Astrocyte (in vitro differentiated cells and primary cell): ENCODE data around the gene CIAO3. TPM values are rescaled to one million over a fixed set of nuclear protein-coding genes. Genes with fewer than 3 reads are reported as not detected.

Experiments
- DNase-seq: peaks from one replicate; pipeline ENCODE4 v3.0.0-alpha.2; 2010; ENCODE audit warnings: low read depth
- FAIRE-seq: peaks from 2 replicates; lab custom pipeline; 2011; peaks lifted over from hg19 to GRCh38; lab: Jason Lieb, UNC
- H2AFZ ChIP-seq: 2 replicates; pipeline ENCODE4 v1.6.0; 2012; ENCODE audit warnings: low read depth, low read length, inconsistent platforms
- H3K27ac ChIP-seq: 2 replicates; pipeline ENCODE4 v1.5.1; 2011; ENCODE audit warnings: low read depth, low read length, inconsistent platforms
- H3K27me3 ChIP-seq: 2 replicates; pipeline ENCODE4 v1.6.0; 2011; ENCODE audit warnings: low read length, inconsistent platforms; ENCODE audit not compliant: insufficient read depth
- H3K36me3 ChIP-seq: 2 replicates; pipeline ENCODE4 v1.5.1; 2011; ENCODE audit warnings: low read length, inconsistent platforms; ENCODE audit not compliant: insufficient read depth
- H3K4me1 ChIP-seq: 2 replicates; pipeline ENCODE4 v1.5.1; 2011; ENCODE audit warnings: low read length, inconsistent platforms; ENCODE audit not compliant: insufficient read depth
- H3K4me2 ChIP-seq: 2 replicates; pipeline ENCODE4 v1.6.0; 2012; ENCODE audit warnings: low read length, inconsistent platforms
- H3K4me3 ChIP-seq: 2 replicates; pipeline ENCODE4 v1.5.1; 2011; ENCODE audit warnings: low read depth, mild to moderate bottlenecking, low read length, inconsistent platforms; ENCODE audit not compliant: insufficient read depth
- H3K79me2 ChIP-seq: 2 replicates; pipeline ENCODE4 v1.6.0; 2012; ENCODE audit warnings: mild to moderate bottlenecking, low read length, inconsistent platforms; ENCODE audit not compliant: insufficient read depth
- H3K9ac ChIP-seq: 2 replicates; pipeline ENCODE4 v1.6.0; 2012; ENCODE audit warnings: mild to moderate bottlenecking, low read length, inconsistent platforms
- H3K9me3 ChIP-seq: 2 replicates; pipeline ENCODE4 v1.5.1; 2012; ENCODE audit warnings: low read depth, mild to moderate bottlenecking, low read length, inconsistent platforms; ENCODE audit not compliant: insufficient read depth
- H4K20me1 ChIP-seq: 2 replicates; pipeline ENCODE4 v1.6.0; 2012; ENCODE audit warnings: low read length, inconsistent platforms; ENCODE audit not compliant: insufficient read depth
- H3K27ac Mint-ChIP-seq: one replicate; pipeline ENCODE4 v1.8.0; 2021; ENCODE audit warnings: mild to moderate bottlenecking, mixed read lengths; ENCODE audit not compliant: unreplicated experiment
- H3K27me3 Mint-ChIP-seq: one replicate; pipeline ENCODE4 v1.8.0; 2021; ENCODE audit warnings: low read depth, mixed read lengths; ENCODE audit not compliant: unreplicated experiment
- H3K36me3 Mint-ChIP-seq: one replicate; pipeline ENCODE4 v1.8.0; 2021; ENCODE audit warnings: low read depth, mixed read lengths; ENCODE audit not compliant: unreplicated experiment
- H3K4me1 Mint-ChIP-seq: one replicate; pipeline ENCODE4 v1.8.0; 2021; ENCODE audit warnings: low read depth, mixed read lengths; ENCODE audit not compliant: unreplicated experiment
- H3K4me3 Mint-ChIP-seq: one replicate; pipeline ENCODE4 v1.8.0; 2021; ENCODE audit warnings: mild to moderate bottlenecking, moderate library complexity, mixed read lengths; ENCODE audit not compliant: unreplicated experiment
- H3K9me3 Mint-ChIP-seq: one replicate; pipeline ENCODE4 v1.8.0; 2021; ENCODE audit warnings: mild to moderate bottlenecking, mixed read lengths; ENCODE audit not compliant: unreplicated experiment
- EZH2 ChIP-seq: IDR thresholded peaks from 2 replicates; pipeline ENCODE4 v1.6.1; 2012; ENCODE audit warnings: mild to moderate bottlenecking, low read length, inconsistent platforms; ENCODE audit not compliant: insufficient read depth
- total RNA-seq: library from RNA; stranded (reverse); gene quantifications from 2 replicates; pipeline ENCODE4 v1.2.1, GENCODE V29; 2021
- TF ChIP-seq, protein P1 (sequence below): IDR thresholded peaks from 2 replicates; pipeline ENCODE4 v1.5.1; 2011; ENCODE audit warnings: low read depth, mild to moderate bottlenecking, inconsistent platforms, low read length, moderate library complexity; ENCODE audit not compliant: insufficient read depth

Gene CIAO3
- total RNA-seq, 1 donor from 2014 or later = 19.6 TPM

DNA sequence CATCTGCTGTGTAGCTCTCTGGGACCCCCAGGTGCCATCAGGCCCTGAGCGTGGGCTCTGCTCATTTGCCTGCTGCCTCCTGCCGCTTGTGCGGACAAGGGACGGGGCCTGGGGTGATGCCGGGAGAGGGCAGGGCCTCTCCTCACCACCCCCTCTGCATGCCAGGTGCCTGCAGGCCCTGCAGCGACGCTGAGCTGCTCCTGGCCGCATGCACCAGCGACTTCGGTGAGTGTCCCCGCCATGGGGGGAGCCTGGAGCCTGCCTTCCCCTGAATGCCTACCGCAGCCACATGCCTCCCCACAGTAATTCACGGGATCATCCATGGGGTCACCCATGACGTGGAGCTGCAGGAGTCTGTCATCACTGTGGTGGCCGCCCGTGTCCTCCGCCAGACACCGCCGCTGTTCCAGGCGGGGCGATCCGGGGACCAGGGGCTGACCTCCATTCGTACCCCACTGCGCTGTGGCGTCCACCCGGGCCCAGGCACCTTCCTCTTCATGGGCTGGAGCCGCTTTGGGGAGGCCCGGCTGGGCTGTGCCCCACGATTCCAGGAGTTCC is 23.9 kb downstream of the CIAO3 start:
- FAIRE-seq = no peak
- H3K27ac Mint-ChIP-seq = no peak overlapping the region

DNA sequence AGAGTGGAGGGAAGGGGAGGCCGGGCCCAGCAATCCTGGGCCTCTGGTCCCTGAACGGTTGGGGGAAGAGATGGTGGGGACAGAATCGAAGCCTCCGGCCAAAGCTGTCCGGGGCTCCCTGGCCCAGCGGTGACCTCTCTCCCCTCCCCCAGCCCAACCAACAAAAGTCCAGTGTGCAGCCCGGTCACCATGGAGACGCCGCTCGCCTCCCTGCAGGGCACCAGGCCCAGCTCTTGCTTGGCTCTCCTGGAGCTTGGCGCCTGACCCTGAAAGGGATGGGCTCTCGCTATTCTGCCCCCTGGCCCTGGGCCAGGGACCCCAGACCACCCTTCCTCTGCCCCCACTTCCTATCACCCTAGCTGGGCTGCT is 24.6 kb downstream of the CIAO3 start:
- Histone ChIP-seq H3K36me3 (no peaks in the 10 kb centered on the region), H3K9me3 (no peaks in the 10 kb centered on the region), H3K9ac (peak overlapping the region; percentile 52), H3K27ac (no peak overlapping the region), H2AFZ (peak overlapping the region; percentile 60), H3K79me2 (peaks cover 7% of the 10 kb centered on the region), H3K4me1 (peaks cover 29% of the 10 kb centered on the region), H3K27me3 (no peaks in the 10 kb centered on the region), H3K4me3 (peak overlapping the region; percentile 54), H4K20me1 (peaks cover 37% of the 10 kb centered on the region), H3K4me2 (peak overlapping the region; percentile 90)
- Mint-ChIP-seq H3K9me3 (no peaks in the 10 kb centered on the region), H3K27me3 (no peaks in the 10 kb centered on the region), H3K4me3 (peak overlapping the region; percentile 80), H3K36me3 (no peaks in the 10 kb centered on the region), H3K4me1 (peaks cover 6% of the 10 kb centered on the region), H3K27ac (no peak overlapping the region)
- no peak for FAIRE-seq
- peak; percentile 29 for DNase-seq
- TF ChIP-seq, protein P1, sequence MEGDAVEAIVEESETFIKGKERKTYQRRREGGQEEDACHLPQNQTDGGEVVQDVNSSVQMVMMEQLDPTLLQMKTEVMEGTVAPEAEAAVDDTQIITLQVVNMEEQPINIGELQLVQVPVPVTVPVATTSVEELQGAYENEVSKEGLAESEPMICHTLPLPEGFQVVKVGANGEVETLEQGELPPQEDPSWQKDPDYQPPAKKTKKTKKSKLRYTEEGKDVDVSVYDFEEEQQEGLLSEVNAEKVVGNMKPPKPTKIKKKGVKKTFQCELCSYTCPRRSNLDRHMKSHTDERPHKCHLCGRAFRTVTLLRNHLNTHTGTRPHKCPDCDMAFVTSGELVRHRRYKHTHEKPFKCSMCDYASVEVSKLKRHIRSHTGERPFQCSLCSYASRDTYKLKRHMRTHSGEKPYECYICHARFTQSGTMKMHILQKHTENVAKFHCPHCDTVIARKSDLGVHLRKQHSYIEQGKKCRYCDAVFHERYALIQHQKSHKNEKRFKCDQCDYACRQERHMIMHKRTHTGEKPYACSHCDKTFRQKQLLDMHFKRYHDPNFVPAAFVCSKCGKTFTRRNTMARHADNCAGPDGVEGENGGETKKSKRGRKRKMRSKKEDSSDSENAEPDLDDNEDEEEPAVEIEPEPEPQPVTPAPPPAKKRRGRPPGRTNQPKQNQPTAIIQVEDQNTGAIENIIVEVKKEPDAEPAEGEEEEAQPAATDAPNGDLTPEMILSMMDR = no peak
- TF ChIP-seq EZH2 = no peak

More for the DNA sequence above, 23.9 kb downstream of the CIAO3 start:
- H3K36me3 Mint-ChIP-seq = no peaks in the 10 kb centered on the region
- Histone ChIP-seq H3K9me3 (no peaks in the 10 kb centered on the region), H3K4me2 (peak overlapping the region; percentile 90), H3K27me3 (no peaks in the 10 kb centered on the region), H3K27ac (no peak overlapping the region), H3K4me3 (no peak overlapping the region), H2AFZ (no peak overlapping the region), H3K36me3 (no peaks in the 10 kb centered on the region), H3K79me2 (peaks cover 7% of the 10 kb centered on the region), H3K4me1 (peaks cover 35% of the 10 kb centered on the region), H3K9ac (no peak overlapping the region), H4K20me1 (peaks cover 41% of the 10 kb centered on the region)
- no peaks in the 10 kb centered on the region for H3K9me3 Mint-ChIP-seq
- H3K4me3 Mint-ChIP-seq = peak overlapping the region; percentile 80
- no peaks in the 10 kb centered on the region for H3K27me3 Mint-ChIP-seq
- H3K4me1 Mint-ChIP-seq = peaks cover 5% of the 10 kb centered on the region
- TF ChIP-seq, protein P1 = no peak
- no peak for TF ChIP-seq EZH2
- DNase-seq = no peak

DNA sequence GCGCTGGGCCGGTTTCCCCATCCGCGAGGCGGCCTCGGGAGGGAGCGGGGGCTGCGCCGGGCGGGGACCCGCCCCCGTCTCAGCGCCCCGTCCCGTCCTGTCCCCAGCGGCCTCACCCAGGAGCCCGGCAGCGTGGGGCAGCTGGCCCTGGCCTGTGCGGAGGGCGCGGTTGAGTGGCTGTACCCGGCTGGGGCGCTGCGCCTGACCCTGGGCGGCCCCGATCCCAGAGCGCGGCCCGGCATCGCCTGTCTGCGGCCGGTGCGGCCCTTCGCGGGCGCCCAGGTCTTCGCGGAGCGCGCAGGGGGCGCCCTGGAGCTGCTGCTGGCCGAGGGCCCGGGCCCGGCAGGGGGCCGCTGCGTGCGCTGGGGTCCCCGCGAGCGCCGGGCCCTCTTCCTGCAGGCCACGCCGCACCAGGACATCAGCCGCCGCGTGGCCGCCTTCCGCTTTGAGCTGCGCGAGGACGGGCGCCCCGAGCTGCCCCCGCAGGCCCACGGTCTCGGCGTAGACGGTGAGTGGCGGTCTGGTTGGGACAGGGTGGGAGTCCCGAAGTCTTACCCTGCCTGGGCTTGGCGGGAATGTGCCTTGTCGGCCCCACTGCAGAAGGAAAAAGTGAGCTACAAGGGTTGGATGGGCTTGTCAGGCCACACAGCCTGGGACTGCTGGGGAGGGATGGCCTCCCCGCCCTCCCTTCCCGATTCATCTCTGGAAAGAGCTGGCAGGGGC is 25.2 kb downstream of the CIAO3 start:
- Histone ChIP-seq H3K79me2 (peaks cover 7% of the 10 kb centered on the region), H3K9me3 (no peaks in the 10 kb centered on the region), H3K36me3 (no peaks in the 10 kb centered on the region), H3K9ac (peak overlapping the region; percentile 52), H2AFZ (peak overlapping the region; percentile 60), H3K27me3 (no peaks in the 10 kb centered on the region), H4K20me1 (peaks cover 37% of the 10 kb centered on the region), H3K27ac (no peak overlapping the region), H3K4me2 (peak overlapping the region; percentile 90), H3K4me3 (peak overlapping the region; percentile 54), H3K4me1 (peaks cover 29% of the 10 kb centered on the region)
- peak overlapping the region; percentile 80 for H3K4me3 Mint-ChIP-seq
- TF ChIP-seq, protein P1 = no peak
- no peak for TF ChIP-seq EZH2
- no peaks in the 10 kb centered on the region for H3K36me3 Mint-ChIP-seq
- H3K27ac Mint-ChIP-seq = no peak overlapping the region
- FAIRE-seq = no peak
- no peaks in the 10 kb centered on the region for H3K9me3 Mint-ChIP-seq
- no peak for DNase-seq
- H3K4me1 Mint-ChIP-seq = peaks cover 7% of the 10 kb centered on the region
- no peaks in the 10 kb centered on the region for H3K27me3 Mint-ChIP-seq
